MM.1S (cell line): ENCODE measurements around the gene BRICD5.

Experiments used
- DNase-seq: peaks from one replicate; pipeline ENCODE4 v3.0.0-alpha.2; 2015
- H2AFZ ChIP-seq: fragments of 300-600 bp; sonication (generic); 2 replicates; pipeline ENCODE4 v1.6.0; 2016; ENCODE audit warnings: antibody characterized with exemption, low read length
- H3F3A ChIP-seq: fragments of 300-600 bp; sonication (generic); 2 replicates; pipeline ENCODE4 v1.6.1; 2016; ENCODE audit warnings: mild to moderate bottlenecking, antibody characterized with exemption, low read length, moderate library complexity, mixed read lengths; ENCODE audit not compliant: insufficient read depth
- H3K27ac ChIP-seq: fragments of 300-600 bp; sonication (generic); 2 replicates; pipeline ENCODE4 v1.5.1; 2016; ENCODE audit warnings: mild to moderate bottlenecking, low read length
- H3K27me3 ChIP-seq: fragments of 300-600 bp; sonication (generic); replicated peaks from 2 replicates; pipeline ENCODE4 v1.6.0; 2016; ENCODE audit warnings: low read length; ENCODE audit not compliant: insufficient read depth
- H3K36me3 ChIP-seq: fragments of 300-600 bp; sonication (generic); replicated peaks from 2 replicates; pipeline ENCODE4 v1.6.1; 2016; ENCODE audit warnings: mild to moderate bottlenecking, low read length, mixed read lengths; ENCODE audit not compliant: insufficient read depth
- H3K4me1 ChIP-seq: fragments of 300-600 bp; sonication (generic); 2 replicates; pipeline ENCODE4 v1.6.1; 2016; ENCODE audit warnings: low read length, mixed read lengths
- H3K4me2 ChIP-seq: fragments of 300-600 bp; sonication (generic); 2 replicates; pipeline ENCODE4 v1.6.0; 2016; ENCODE audit warnings: low read depth, low read length
- H3K4me3 ChIP-seq: fragments of 300-600 bp; sonication (generic); 2 replicates; pipeline ENCODE4 v1.5.1; 2016; ENCODE audit warnings: low read length, mixed read lengths
- H3K79me2 ChIP-seq: fragments of 300-600 bp; sonication (generic); 2 replicates; pipeline ENCODE4 v1.6.1; 2016; ENCODE audit warnings: mixed run types, low read length, mixed read lengths
- H3K9ac ChIP-seq: fragments of 300-600 bp; sonication (generic); 2 replicates; pipeline ENCODE4 v1.6.1; 2016; ENCODE audit warnings: low read length, mixed read lengths
- H3K9me2 ChIP-seq: fragments of 300-600 bp; sonication (generic); replicated peaks from 2 replicates; pipeline ENCODE4 v1.6.1; 2016; ENCODE audit warnings: mild to moderate bottlenecking, low read length, mixed read lengths; ENCODE audit not compliant: insufficient read depth
- H3K9me3 ChIP-seq: fragments of 300-600 bp; sonication (generic); replicated peaks from 2 replicates; pipeline ENCODE4 v1.6.1; 2016; ENCODE audit warnings: mild to moderate bottlenecking, low read length, mixed read lengths; ENCODE audit not compliant: insufficient read depth
- H4K20me1 ChIP-seq: fragments of 300-600 bp; sonication (generic); 2 replicates; pipeline ENCODE4 v1.6.1; 2016; ENCODE audit warnings: mild to moderate bottlenecking, low read length, moderate library complexity, mixed read lengths; ENCODE audit not compliant: insufficient read depth
- EZH2 ChIP-seq: fragments of 300-600 bp; sonication (generic); optimal IDR thresholded peaks from 2 replicates; pipeline ENCODE3; 2017; ENCODE audit warnings: low read depth, mild to moderate bottlenecking, antibody characterized with exemption, low read length, mixed read lengths
- EZH2phosphoT487 ChIP-seq: fragments of 300-600 bp; sonication (generic); IDR thresholded peaks from 2 replicates; pipeline ENCODE4 v1.6.1; 2018; ENCODE audit warnings: antibody characterized with exemption, low read length
- TF ChIP-seq, protein P1 (sequence below): fragments of 300-600 bp; sonication (generic); IDR thresholded peaks from 2 replicates; pipeline ENCODE4 v1.5.1; 2016; ENCODE audit warnings: antibody characterized with exemption, low read length, mixed read lengths

The BRICD5 gene

DNA sequence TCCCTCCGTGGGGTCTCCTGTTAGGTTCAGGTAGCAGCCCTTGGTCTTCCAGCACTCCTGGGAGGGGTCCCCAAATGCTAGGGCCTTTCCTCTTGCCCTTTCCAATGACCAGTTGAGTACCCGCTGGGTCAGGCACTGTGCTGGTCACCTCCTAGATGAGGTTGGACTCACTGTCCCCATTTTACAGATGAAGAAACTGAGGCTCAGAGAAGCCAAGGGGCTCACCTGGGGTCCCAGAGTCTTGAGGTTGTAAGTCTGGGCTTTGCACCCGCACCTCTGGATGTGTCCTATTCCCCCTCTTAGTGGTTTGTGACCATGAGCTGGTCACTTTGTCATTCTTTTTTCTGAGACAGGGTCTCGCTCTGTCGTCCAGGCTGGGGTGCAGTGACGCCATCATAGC, 12.9 kb downstream of the BRICD5 start:
- H3K4me1 ChIP-seq: no peaks in the 10 kb centered on the region

DNA sequence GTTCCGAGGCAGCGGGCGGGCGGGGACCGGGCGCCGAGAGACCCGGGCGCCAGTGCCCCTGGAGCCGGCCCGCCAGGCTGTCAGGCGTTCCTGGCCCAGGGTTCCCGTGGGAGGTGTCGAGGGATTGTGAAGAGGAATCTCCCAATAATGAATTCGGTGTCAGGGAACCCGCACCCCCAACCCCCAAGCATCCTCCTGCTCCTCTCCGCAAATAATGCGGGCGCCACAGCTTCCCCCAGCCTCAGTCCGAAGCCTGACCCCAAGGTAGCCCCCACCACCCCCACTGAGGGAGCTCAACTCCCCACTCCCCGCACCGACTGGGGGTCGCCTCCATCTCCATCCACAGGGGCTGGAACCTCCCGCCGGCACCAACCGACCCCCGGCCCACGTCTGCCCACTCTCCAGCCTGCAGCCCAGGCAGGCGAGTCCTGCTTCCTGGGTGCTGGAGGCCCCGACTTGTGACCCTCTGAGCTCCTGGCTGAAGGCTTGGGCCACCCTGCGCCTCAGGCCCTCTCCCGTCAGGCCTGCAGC, 13.6 kb downstream of the BRICD5 start:
- no peaks in the 10 kb centered on the region for H3K9me2 ChIP-seq
- H2AFZ ChIP-seq: no peak overlapping the region
- no peaks in the 10 kb centered on the region for H3K9me3 ChIP-seq
- H3K36me3 ChIP-seq: no peaks in the 10 kb centered on the region
- no peak overlapping the region for H3K27ac ChIP-seq
- no peak for DNase-seq
- no peak overlapping the region for H3K4me3 ChIP-seq
- TF ChIP-seq, protein P1, sequence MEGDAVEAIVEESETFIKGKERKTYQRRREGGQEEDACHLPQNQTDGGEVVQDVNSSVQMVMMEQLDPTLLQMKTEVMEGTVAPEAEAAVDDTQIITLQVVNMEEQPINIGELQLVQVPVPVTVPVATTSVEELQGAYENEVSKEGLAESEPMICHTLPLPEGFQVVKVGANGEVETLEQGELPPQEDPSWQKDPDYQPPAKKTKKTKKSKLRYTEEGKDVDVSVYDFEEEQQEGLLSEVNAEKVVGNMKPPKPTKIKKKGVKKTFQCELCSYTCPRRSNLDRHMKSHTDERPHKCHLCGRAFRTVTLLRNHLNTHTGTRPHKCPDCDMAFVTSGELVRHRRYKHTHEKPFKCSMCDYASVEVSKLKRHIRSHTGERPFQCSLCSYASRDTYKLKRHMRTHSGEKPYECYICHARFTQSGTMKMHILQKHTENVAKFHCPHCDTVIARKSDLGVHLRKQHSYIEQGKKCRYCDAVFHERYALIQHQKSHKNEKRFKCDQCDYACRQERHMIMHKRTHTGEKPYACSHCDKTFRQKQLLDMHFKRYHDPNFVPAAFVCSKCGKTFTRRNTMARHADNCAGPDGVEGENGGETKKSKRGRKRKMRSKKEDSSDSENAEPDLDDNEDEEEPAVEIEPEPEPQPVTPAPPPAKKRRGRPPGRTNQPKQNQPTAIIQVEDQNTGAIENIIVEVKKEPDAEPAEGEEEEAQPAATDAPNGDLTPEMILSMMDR: no peak
- TF ChIP-seq EZH2 (peak; percentile 52), EZH2phosphoT487 (no peak)
- no peaks in the 10 kb centered on the region for H3K4me1 ChIP-seq
- H3K79me2 ChIP-seq: no peaks in the 10 kb centered on the region
- H4K20me1 ChIP-seq: no peaks in the 10 kb centered on the region
- H3F3A ChIP-seq: no peaks in the 10 kb centered on the region
- H3K4me2 ChIP-seq: no peak overlapping the region
- H3K9ac ChIP-seq: no peak overlapping the region
- H3K27me3 ChIP-seq: peaks cover 87% of the 10 kb centered on the region

More for the DNA sequence above, 12.9 kb downstream of the BRICD5 start:
- no peak overlapping the region for H3K4me2 ChIP-seq
- no peaks in the 10 kb centered on the region for H4K20me1 ChIP-seq
- no peaks in the 10 kb centered on the region for H3K9me2 ChIP-seq
- H3K27ac ChIP-seq: no peak overlapping the region
- no peaks in the 10 kb centered on the region for H3F3A ChIP-seq
- TF ChIP-seq EZH2: no peak
- TF ChIP-seq, protein P1: no peak
- TF ChIP-seq EZH2phosphoT487: no peak
- no peaks in the 10 kb centered on the region for H3K36me3 ChIP-seq
- no peak for DNase-seq
- H3K4me3 ChIP-seq: no peak overlapping the region
- H3K9ac ChIP-seq: no peak overlapping the region
- H3K79me2 ChIP-seq: no peaks in the 10 kb centered on the region
- H3K27me3 ChIP-seq: peaks cover 83% of the 10 kb centered on the region
- H3K9me3 ChIP-seq: no peaks in the 10 kb centered on the region
- no peak overlapping the region for H2AFZ ChIP-seq

DNA sequence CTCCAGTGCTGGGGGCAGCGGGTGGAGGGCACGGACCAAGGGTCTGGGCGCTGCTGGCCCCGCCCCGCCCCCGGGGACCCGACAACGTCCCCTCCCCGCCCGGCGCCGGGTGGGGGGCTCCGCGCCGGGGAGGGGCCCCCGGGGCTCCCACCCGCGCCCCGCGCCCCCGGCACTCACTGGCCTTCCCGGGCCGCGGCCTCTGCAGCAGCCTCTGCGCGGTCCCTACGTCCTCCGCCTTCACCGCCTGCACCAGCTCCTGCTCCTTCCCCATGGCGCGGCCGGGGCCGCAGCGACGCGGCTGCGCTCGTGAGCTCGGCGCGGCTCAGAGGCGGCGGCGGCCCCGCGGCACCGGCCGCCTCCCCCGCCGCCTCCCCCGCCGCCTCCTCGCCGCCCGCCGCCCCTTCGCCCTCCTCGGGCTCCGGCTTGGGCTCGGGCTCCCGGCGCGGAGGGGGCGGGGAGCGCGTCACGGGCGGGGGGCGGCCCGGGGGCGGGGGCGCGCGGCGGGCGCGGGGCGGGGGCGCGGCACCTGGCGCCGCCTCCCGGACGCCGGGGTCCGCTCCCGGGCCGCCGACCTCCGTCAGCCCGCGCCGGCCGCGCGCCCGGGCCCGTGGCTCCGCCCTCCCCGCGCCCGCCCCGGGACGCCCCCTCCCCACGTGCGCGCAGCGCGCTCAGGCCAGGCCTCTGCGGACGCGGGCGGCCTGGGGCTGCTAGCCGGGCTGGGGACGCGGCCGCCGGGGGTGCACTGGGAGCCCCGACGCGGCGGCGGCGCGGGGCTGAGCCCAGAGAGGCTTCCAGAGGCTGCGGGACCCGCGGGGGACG, 14.3 kb downstream of the BRICD5 start, which contains the start of gene CASKIN1:
TSS of gene CASKIN1 (minus strand) at position 444 of the 819 bp plus-strand sequence. CDS start at position 271, 173 bp downstream.
- H2AFZ ChIP-seq: no peak within 1 kb of the TSS
- H3K4me3 ChIP-seq: no peak within 1 kb of the TSS
- no peaks in the 10 kb centered on the region for H3K9me2 ChIP-seq
- no peak within 1 kb of the TSS for H3K4me2 ChIP-seq
- H3K79me2 ChIP-seq: no peaks in the 10 kb centered on the region
- no peaks in the 10 kb centered on the region for H3K4me1 ChIP-seq
- H4K20me1 ChIP-seq: no peaks in the 10 kb centered on the region
- peaks cover 87% of the 10 kb centered on the region for H3K27me3 ChIP-seq
- no peaks in the 10 kb centered on the region for H3K9me3 ChIP-seq
- no peaks in the 10 kb centered on the region for H3F3A ChIP-seq
- TF ChIP-seq, protein P1: no peak
- TF ChIP-seq EZH2: no peak
- no peak for TF ChIP-seq EZH2phosphoT487
- no peak within 1 kb of the TSS for H3K9ac ChIP-seq
- no peak for DNase-seq
- no peak within 1 kb of the TSS for H3K27ac ChIP-seq
- H3K36me3 ChIP-seq: no peaks in the 10 kb centered on the region
